Smooth muscle cell (in vitro differentiated cells): ENCODE measurements around the gene ZC3H14. TPM values are rescaled to one million over a fixed set of nuclear protein-coding genes. Genes with fewer than 3 reads are reported as not detected.

ENCODE experiments used
- DNase-seq: peaks from one replicate; lab custom pipeline; 2025; ENCODE audit not compliant: unreplicated experiment; lab: John Stamatoyannopoulos, UW
- H2AFZ ChIP-seq: fragments of 200-600 bp; sonication (generic); 2 replicates; pipeline ENCODE4 v1.6.0; 2016; ENCODE audit warnings: antibody characterized with exemption, low read depth, mild to moderate bottlenecking
- H3F3A ChIP-seq: fragments of 200-600 bp; sonication (generic); 2 replicates; pipeline ENCODE4 v1.6.0; 2017; ENCODE audit warnings: antibody characterized with exemption, low read depth
- H3K27ac ChIP-seq: fragments of 200-600 bp; sonication (generic); 2 replicates; pipeline ENCODE4 v1.5.1; 2016; ENCODE audit warnings: low read depth, mild to moderate bottlenecking
- H3K27me3 ChIP-seq: fragments of 200-600 bp; sonication (generic); 2 replicates; pipeline ENCODE4 v1.6.1; 2016; ENCODE audit warnings: low read depth, mild to moderate bottlenecking
- H3K36me3 ChIP-seq: fragments of 200-600 bp; sonication (generic); 2 replicates; pipeline ENCODE4 v1.5.1; 2016; ENCODE audit warnings: low read depth
- H3K4me1 ChIP-seq: fragments of 200-600 bp; sonication (generic); 2 replicates; pipeline ENCODE4 v1.5.1; 2016; ENCODE audit warnings: low read depth
- H3K4me2 ChIP-seq: fragments of 200-600 bp; sonication (generic); 2 replicates; pipeline ENCODE4 v1.6.0; 2016; ENCODE audit warnings: mild to moderate bottlenecking
- H3K4me3 ChIP-seq: fragments of 200-600 bp; sonication (generic); 2 replicates; pipeline ENCODE4 v1.5.1; 2016; ENCODE audit warnings: mild to moderate bottlenecking
- H3K79me2 ChIP-seq: fragments of 200-600 bp; sonication (generic); 2 replicates; pipeline ENCODE4 v1.6.0; 2016; ENCODE audit warnings: low read depth, mild to moderate bottlenecking
- H3K9ac ChIP-seq: fragments of 200-600 bp; sonication (generic); 2 replicates; pipeline ENCODE4 v1.6.0; 2016; ENCODE audit warnings: low read depth
- H3K9me3 ChIP-seq: fragments of 200-600 bp; sonication (generic); replicated peaks from 2 replicates; pipeline ENCODE4 v1.5.1; 2016; ENCODE audit warnings: low read depth
- H4K20me1 ChIP-seq: fragments of 200-600 bp; sonication (generic); 2 replicates; pipeline ENCODE4 v1.6.0; 2016; ENCODE audit warnings: low read depth
- WGBS: methylation state at CpG from one replicate; pipeline ENCODE4 v1.1.7; 2016; ENCODE audit warnings: low lambda C conversion rate; 5-methylcytosine and 5-hydroxymethylcytosine counted together
- polyA plus RNA-seq: library from polyadenylated mRNA; unstranded; fragments of >200 nt; fragmentation: Nextera tagmentation; extraction: Ambion mirVana; gene quantifications from 2 replicates; pipeline ENCODE4 v1.2.1, GENCODE V29; 2016
- total RNA-seq: library from RNA; depleted of rRNA; stranded (reverse); fragments of >200 nt; gene quantifications from 2 replicates; pipeline ENCODE4 v1.2.3, GENCODE V29; 2014
- TF ChIP-seq, protein P1 (sequence below): fragments of 200-600 bp; sonication (generic); IDR thresholded peaks from 2 replicates; pipeline ENCODE4 v1.5.1; 2017; ENCODE audit warnings: borderline replicate concordance, mild to moderate bottlenecking, antibody characterized with exemption; ENCODE audit not compliant: insufficient read depth, poor library complexity, severe bottlenecking

The ZC3H14 gene
- total and polyA plus RNA-seq, 2 experiments from 2014 or later, result 43.0 to 59.1 TPM

GRCh38 chr14:88616697-88617096 lies 53.9 kb downstream of the ZC3H14 start:
- no peak overlapping the region for H3K4me3 ChIP-seq
- TF ChIP-seq, protein P1, sequence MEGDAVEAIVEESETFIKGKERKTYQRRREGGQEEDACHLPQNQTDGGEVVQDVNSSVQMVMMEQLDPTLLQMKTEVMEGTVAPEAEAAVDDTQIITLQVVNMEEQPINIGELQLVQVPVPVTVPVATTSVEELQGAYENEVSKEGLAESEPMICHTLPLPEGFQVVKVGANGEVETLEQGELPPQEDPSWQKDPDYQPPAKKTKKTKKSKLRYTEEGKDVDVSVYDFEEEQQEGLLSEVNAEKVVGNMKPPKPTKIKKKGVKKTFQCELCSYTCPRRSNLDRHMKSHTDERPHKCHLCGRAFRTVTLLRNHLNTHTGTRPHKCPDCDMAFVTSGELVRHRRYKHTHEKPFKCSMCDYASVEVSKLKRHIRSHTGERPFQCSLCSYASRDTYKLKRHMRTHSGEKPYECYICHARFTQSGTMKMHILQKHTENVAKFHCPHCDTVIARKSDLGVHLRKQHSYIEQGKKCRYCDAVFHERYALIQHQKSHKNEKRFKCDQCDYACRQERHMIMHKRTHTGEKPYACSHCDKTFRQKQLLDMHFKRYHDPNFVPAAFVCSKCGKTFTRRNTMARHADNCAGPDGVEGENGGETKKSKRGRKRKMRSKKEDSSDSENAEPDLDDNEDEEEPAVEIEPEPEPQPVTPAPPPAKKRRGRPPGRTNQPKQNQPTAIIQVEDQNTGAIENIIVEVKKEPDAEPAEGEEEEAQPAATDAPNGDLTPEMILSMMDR, result no peak
- H2AFZ ChIP-seq, result no peak overlapping the region
- H3K79me2 ChIP-seq, result no peaks in the 10 kb centered on the region
- 92% methylated on average over 1 of the region's 1 CpG for WGBS
- no peak overlapping the region for H3K27ac ChIP-seq
- H4K20me1 ChIP-seq, result no peaks in the 10 kb centered on the region
- no peak overlapping the region for H3K9ac ChIP-seq
- H3K9me3 ChIP-seq, result no peaks in the 10 kb centered on the region
- no peaks in the 10 kb centered on the region for H3K36me3 ChIP-seq
- no peak for DNase-seq
- H3K4me2 ChIP-seq, result no peak overlapping the region
- peaks cover 6% of the 10 kb centered on the region for H3K4me1 ChIP-seq
- no peaks in the 10 kb centered on the region for H3K27me3 ChIP-seq
- peaks cover 15% of the 10 kb centered on the region for H3F3A ChIP-seq

DNA sequence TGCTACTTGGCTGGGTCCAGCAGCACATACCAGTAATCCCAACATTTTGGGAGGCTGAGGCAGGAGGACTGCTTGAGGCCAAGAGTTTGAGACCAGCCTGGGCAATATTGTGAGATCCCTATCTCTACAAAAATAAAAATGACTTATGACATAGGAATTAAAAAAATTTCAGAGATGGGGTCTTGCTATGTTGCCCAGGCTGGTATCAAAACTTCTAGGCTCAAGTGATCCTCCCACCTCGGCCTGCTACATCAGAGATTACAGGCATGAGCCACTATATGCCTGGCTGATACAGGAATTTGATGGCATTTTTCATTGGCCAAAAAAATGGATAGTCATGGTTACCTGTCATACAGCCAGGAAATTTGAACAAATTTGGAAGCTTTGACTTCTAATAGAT lies 54.6 kb downstream of the ZC3H14 start:
- H3K79me2 ChIP-seq, result no peaks in the 10 kb centered on the region
- H3K4me3 ChIP-seq, result no peak overlapping the region
- whole genome bisulfite sequencing, result 92% methylated on average over 1 of the region's 1 CpG
- no peaks in the 10 kb centered on the region for H3K27me3 ChIP-seq
- peaks cover 17% of the 10 kb centered on the region for H3F3A ChIP-seq
- DNase-seq, result no peak
- no peak overlapping the region for H3K27ac ChIP-seq
- no peaks in the 10 kb centered on the region for H3K9me3 ChIP-seq
- TF ChIP-seq, protein P1, result no peak
- no peak overlapping the region for H2AFZ ChIP-seq
- H3K9ac ChIP-seq, result no peak overlapping the region
- no peaks in the 10 kb centered on the region for H4K20me1 ChIP-seq
- peaks cover 6% of the 10 kb centered on the region for H3K4me1 ChIP-seq
- H3K36me3 ChIP-seq, result no peaks in the 10 kb centered on the region
- no peak overlapping the region for H3K4me2 ChIP-seq

- no peak overlapping the region for H3K4me2 ChIP-seq
- H3K9me3 ChIP-seq, result no peaks in the 10 kb centered on the region
- no peak overlapping the region for H3K9ac ChIP-seq
- H3K4me1 ChIP-seq, result peaks cover 6% of the 10 kb centered on the region
- no peaks in the 10 kb centered on the region for H3K36me3 ChIP-seq
- no peak overlapping the region for H2AFZ ChIP-seq
- DNase-seq, result no peak
- H3F3A ChIP-seq, result peaks cover 17% of the 10 kb centered on the region
- no peaks in the 10 kb centered on the region for H3K27me3 ChIP-seq
- H3K27ac ChIP-seq, result no peak overlapping the region
- TF ChIP-seq, protein P1, result no peak
- no peaks in the 10 kb centered on the region for H3K79me2 ChIP-seq
- H4K20me1 ChIP-seq, result no peaks in the 10 kb centered on the region
- no peak overlapping the region for H3K4me3 ChIP-seq
- WGBS, result 65% methylated on average over 5 of the region's 5 CpGs
Observed at GRCh38 chr14:88618476-88618875, 55.6 kb downstream of the ZC3H14 start.

- H3K36me3 ChIP-seq, result no peaks in the 10 kb centered on the region
- H3K27me3 ChIP-seq, result no peaks in the 10 kb centered on the region
- H3K4me3 ChIP-seq, result no peak overlapping the region
- H3K79me2 ChIP-seq, result no peaks in the 10 kb centered on the region
- no peak overlapping the region for H3K27ac ChIP-seq
- DNase-seq, result no peak
- no peak overlapping the region for H3K4me2 ChIP-seq
- no peak overlapping the region for H3K9ac ChIP-seq
- no peaks in the 10 kb centered on the region for H3K9me3 ChIP-seq
- WGBS, result 63% methylated on average over 2 of the region's 2 CpGs
- H2AFZ ChIP-seq, result no peak overlapping the region
- TF ChIP-seq, protein P1, result no peak
- peaks cover 13% of the 10 kb centered on the region for H3F3A ChIP-seq
- H3K4me1 ChIP-seq, result no peaks in the 10 kb centered on the region
- H4K20me1 ChIP-seq, result no peaks in the 10 kb centered on the region
Observed at GRCh38 chr14:88621100-88621499, 58.3 kb downstream of the ZC3H14 start.
